GM12878 (cell line): ENCODE data around the gene CHD9. TPM values are rescaled to one million over a fixed set of nuclear protein-coding genes. Genes with fewer than 3 reads are reported as not detected.

ENCODE experiments used
- ATAC-seq: fragments of 200-7000 bp; cut with Tn5 transposase; 3 replicates; pipeline ENCODE4 v1.9.1; 2020; ENCODE audit warnings: mild to moderate bottlenecking, moderate library complexity
- BruUV-seq: library from RNA; stranded (reverse); fragments of 400-500 nt; replicated peaks from 2 replicates; lab custom pipeline; 2021; lab: Mats Ljungman, UMichigan
- CTCF ChIA-PET: fragments of 300-600 bp; sonication (Branson Sonifier 250); formaldehyde crosslinking; extraction: SDS; loops from one replicate; lab custom pipeline; 2021; ENCODE audit warnings: inconsistent platforms; lab: Yijun Ruan, JAX
- POLR2A ChIA-PET: fragments of 350-600 bp; formaldehyde crosslinking; extraction: SDS; loops from one replicate; lab custom pipeline; 2021; ENCODE audit warnings: inconsistent platforms; lab: Charles Lee
- RAD21 ChIA-PET: fragments of 300-600 bp; sonication (Branson Sonifier 250); formaldehyde crosslinking; loops from one replicate; lab custom pipeline; 2023; ENCODE audit warnings: antibody characterized with exemption; ENCODE audit not compliant: unreplicated experiment; lab: Charles Lee
- SMC1A ChIA-PET: fragments of 300-600 bp; sonication (Branson Sonifier 250); formaldehyde crosslinking; loops from one replicate; lab custom pipeline; 2023; ENCODE audit not compliant: unreplicated experiment, uncharacterized antibody; lab: Charles Lee
- DNase-seq: peaks from one replicate; pipeline ENCODE4 v3.0.0-alpha.2; 2011; ENCODE audit warnings: low read depth, low spot score
- FAIRE-seq: peaks from 3 replicates; lab custom pipeline; 2011; peaks lifted over from hg19 to GRCh38; lab: Jason Lieb, UNC
- H2AFZ ChIP-seq: 2 replicates; pipeline ENCODE4 v1.6.0; 2011; ENCODE audit warnings: low read depth, low read length, control low read depth; ENCODE audit not compliant: control insufficient read depth
- H3K27ac ChIP-seq: 2 replicates; pipeline ENCODE4 v1.5.1; 2011; ENCODE audit warnings: control low read depth; ENCODE audit not compliant: control insufficient read depth, insufficient read depth
- H3K27me3 ChIP-seq, 2 experiments: replicated peaks in 1 of 2; 2 replicates each; pipeline versions ENCODE4 v1.6.0 to v1.6.1; 2011; ENCODE audit warnings: low read length in 1 of 2; ENCODE audit not compliant: control insufficient read depth in 2 of 2, insufficient read depth in 2 of 2
- H3K36me3 ChIP-seq, 2 experiments: 2 replicates each; pipeline ENCODE4 v1.5.1; 2011; ENCODE audit warnings: low read length in 1 of 2; ENCODE audit not compliant: control insufficient read depth in 2 of 2, insufficient read depth in 2 of 2
- H3K4me1 ChIP-seq: 2 replicates; pipeline ENCODE4 v1.6.1; 2011; ENCODE audit warnings: mild to moderate bottlenecking, low read length, moderate library complexity, mixed read lengths; ENCODE audit not compliant: control insufficient read depth, insufficient read depth
- H3K4me2 ChIP-seq: 2 replicates; pipeline ENCODE4 v1.6.0; 2011; ENCODE audit warnings: control low read depth; ENCODE audit not compliant: control insufficient read depth, insufficient read depth
- H3K4me3 ChIP-seq: fragments of 200-600 bp; sonication (generic); 2 replicates; pipeline ENCODE4 v1.5.1; 2016
- H3K79me2 ChIP-seq: 2 replicates; pipeline ENCODE4 v1.6.0; 2011; ENCODE audit warnings: low read length; ENCODE audit not compliant: control insufficient read depth, insufficient read depth
- H3K9ac ChIP-seq: 2 replicates; pipeline ENCODE4 v1.8.0; 2011; ENCODE audit warnings: low read length, control low read depth, mixed read lengths; ENCODE audit not compliant: control insufficient read depth, insufficient read depth
- H3K9me3 ChIP-seq: replicated peaks from 3 replicates; pipeline ENCODE4 v1.5.1; 2011; ENCODE audit warnings: mild to moderate bottlenecking, low read length; ENCODE audit not compliant: control insufficient read depth, insufficient read depth
- H4K20me1 ChIP-seq: 2 replicates; pipeline ENCODE4 v1.6.0; 2011; ENCODE audit not compliant: control insufficient read depth, insufficient read depth
- CBX3 ChIP-seq: fragments of 200-600 bp; sonication (generic); IDR thresholded peaks from 2 replicates; pipeline ENCODE4 v1.6.1; 2016; ENCODE audit warnings: low read depth, borderline replicate concordance
- EGR1 ChIP-seq, 2 experiments: IDR thresholded peaks; 1 replicate in 1 of 2; 2 replicates in 1 of 2; pipeline ENCODE4 v1.6.1; 2011 to 2012; ENCODE audit warnings: low read depth in 2 of 2, low read length in 2 of 2, borderline replicate concordance in 1 of 2, mild to moderate bottlenecking in 1 of 2, moderate library complexity in 1 of 2
- NR2C1 ChIP-seq: fragments of 450-650 bp; IDR thresholded peaks from 2 replicates; pipeline ENCODE4 v1.6.1; 2017; ENCODE audit warnings: antibody characterized with exemption, mild to moderate bottlenecking, moderate library complexity
- RUNX3 ChIP-seq: IDR thresholded peaks from 2 replicates; pipeline ENCODE4 v1.6.1; 2012; ENCODE audit warnings: low read length, inconsistent platforms
- SPI1 ChIP-seq: IDR thresholded peaks from 2 replicates; pipeline ENCODE4 v1.6.1; 2011; ENCODE audit warnings: low read depth, mild to moderate bottlenecking, low read length, moderate library complexity, borderline replicate concordance; ENCODE audit not compliant: insufficient read depth
- SUZ12 ChIP-seq: fragments of 200-600 bp; sonication (generic); IDR thresholded peaks from one replicate; pipeline ENCODE4 v1.6.1; 2018; ENCODE audit warnings: antibody characterized with exemption, mild to moderate bottlenecking; ENCODE audit not compliant: unreplicated experiment
- ZNF207 ChIP-seq: fragments of 450-650 bp; IDR thresholded peaks from 2 replicates; pipeline ENCODE4 v1.6.1; 2014; ENCODE audit warnings: antibody characterized with exemption, mild to moderate bottlenecking, borderline replicate concordance
- ZZZ3 ChIP-seq: IDR thresholded peaks from 2 replicates; pipeline ENCODE4 v1.6.1; 2011; ENCODE audit warnings: low read depth; ENCODE audit not compliant: control insufficient read depth, insufficient read length
- WGBS: methylation state at CpG from one replicate; pipeline ENCODE4 v1.1.6; 2016; ENCODE audit warnings: low lambda C conversion rate; ENCODE audit not compliant: insufficient replicate concordance, insufficient coverage; ENCODE audit errors: missing lambda C conversion rate; 5-methylcytosine and 5-hydroxymethylcytosine counted together
- in situ Hi-C: fragments of 300-500 bp; cut with MboI; formaldehyde crosslinking; loops from 9 replicates; pipeline ENCODE4 v1.14.3; 2018; ENCODE audit warnings: mixed read lengths
- intact Hi-C: fragments of 100-400 bp; cut with micrococcal nuclease; formaldehyde crosslinking; loops from one replicate; pipeline ENCODE4 v1.14.2; 2022; ENCODE audit not compliant: unreplicated experiment
- polyA plus RNA-seq, 11 experiments: library from polyadenylated mRNA; depleted of rRNA in 4 of 11; unstranded in 6 of 11; stranded (reverse) in 5 of 11; fragments of >200 nt; fragmentation: Nextera tagmentation in 4 of 11; fragmentation: Illumina TruSeq in 1 of 11; extraction: Ambion mirVana in 4 of 11; extraction: Trizol in 1 of 11; gene quantifications; 1 replicate in 1 of 11; 2 replicates in 10 of 11; pipeline versions ENCODE4 v1.2.1 to v1.2.3, GENCODE V29; 2011 to 2016; ENCODE audit warnings: inconsistent platforms in 2 of 11, missing spikeins in 2 of 11, low read depth in 1 of 11
- total RNA-seq, 4 experiments: library from RNA; depleted of rRNA in 3 of 4; stranded (reverse); fragments of >200 nt in 3 of 4; fragmentation: Illumina TruSeq in 1 of 4; extraction: Trizol in 1 of 4; gene quantifications; 2 replicates each; pipeline versions ENCODE4 v1.2.1 to v1.2.3, GENCODE V29; 2013 to 2021
- TF ChIP-seq, protein P1 (sequence below): fragments of 450-650 bp; formaldehyde crosslinking; IDR thresholded peaks from 2 replicates; pipeline ENCODE4 v1.5.0; 2022; ENCODE audit warnings: mild to moderate bottlenecking, missing genetic modification characterization

CHD9 gene
- total and polyA plus RNA-seq, 10 of the 15 experiments (the other 5 are each of a cell fraction or from before 2014, with no cell fraction given): 29.2 to 95.7 (median 54.3) TPM

DNA sequence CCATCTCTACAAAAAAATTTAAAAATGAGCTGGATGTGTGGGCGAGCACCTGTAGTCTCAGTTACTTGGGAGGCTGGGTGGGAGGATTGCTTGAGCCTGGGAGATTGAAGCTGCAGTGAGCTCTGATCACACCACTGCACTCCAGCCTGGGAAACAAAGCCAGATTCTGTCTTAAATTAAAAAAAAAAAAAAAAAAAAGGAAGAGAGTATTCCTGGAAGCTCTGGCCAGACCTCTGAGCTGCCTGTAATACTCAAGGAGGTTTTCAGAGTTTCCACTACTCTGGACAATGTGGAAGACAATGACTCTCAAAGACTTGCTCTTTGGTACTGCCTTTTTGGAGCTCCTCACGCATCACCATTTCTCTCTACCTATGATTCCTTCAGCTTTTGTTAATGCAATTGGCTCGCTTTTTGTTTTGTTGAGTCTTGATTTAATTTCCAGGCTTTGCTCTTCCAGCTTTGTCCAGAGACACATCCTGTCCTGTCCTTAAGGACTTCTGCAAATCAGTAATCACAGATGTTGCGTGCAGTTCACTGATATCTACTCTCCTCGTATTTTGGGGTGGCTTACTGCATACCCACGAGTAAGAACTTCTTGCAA is 10.8 kb downstream of the CHD9 start:
- peak overlapping the region; percentile 74 for H3K27ac ChIP-seq
- no TSS peak for BruUV-seq
- H3K4me1 ChIP-seq: peaks cover 82% of the 10 kb centered on the region
- no peaks in the 10 kb centered on the region for H4K20me1 ChIP-seq
- in situ Hi-C loops (loop anchor here (10.0 kb wide), 1 partner anchor 379 kb away; no protein-coding TSS in a partner anchor), intact Hi-C loops (no loop called here)
- no peak for DNase-seq
- CTCF ChIA-PET: interaction anchor here (0.7 to 3.5 kb wide), 3 partner anchors 26 to 144 kb away, joined by 4 to 15 read pairs (median 13); no protein-coding TSS in a partner anchor
- peak overlapping the region; percentile 79 for H3K4me2 ChIP-seq
- H2AFZ ChIP-seq: no peak overlapping the region
- H3K36me3 ChIP-seq: peaks cover 0 to 10% of the 10 kb centered on the region in 2 experiments; a peak in 2 of 4 replicates
- no peak overlapping the region for H3K9ac ChIP-seq
- RAD21 ChIA-PET: interaction anchor here (0.6 to 9.9 kb wide), 10 partner anchors 7 to 145 kb away, joined by 3 to 97 read pairs (median 4); no protein-coding TSS in a partner anchor
- FAIRE-seq: no peak
- POLR2A ChIA-PET: interaction anchor here (0.6 to 12.5 kb wide), 6 partner anchors 9 to 146 kb away, joined by 3 to 142 read pairs (median 12); partner anchors contain the start of gene CHD9
- no peaks in the 10 kb centered on the region for H3K27me3 ChIP-seq
- TF ChIP-seq EGR1 (IDR thresholded peaks at IDR 0.05; ENCODE audit: borderline replicate concordance in 1 of 2, low read depth in 2 of 2, low read length in 2 of 2): 0 out of 3 replicates have a peak, but pooled peaks of 1 of the 2 experiments have one; percentile 25
- no peak for TF ChIP-seq NR2C1
- H3K9me3 ChIP-seq: no peaks in the 10 kb centered on the region
- 84% methylated on average over 6 of the region's 6 CpGs for WGBS
- peak overlapping the region; percentile 0; the same call in 1 of the 2 replicates for H3K4me3 ChIP-seq
- no peak for ATAC-seq
- H3K79me2 ChIP-seq: peaks cover 56% of the 10 kb centered on the region
- SMC1A ChIA-PET: interaction anchor here (0.7 to 19.1 kb wide), 8 partner anchors 7 to 142 kb away, joined by 3 to 270 read pairs (median 12); partner anchors contain the start of gene CHD9

DNA sequence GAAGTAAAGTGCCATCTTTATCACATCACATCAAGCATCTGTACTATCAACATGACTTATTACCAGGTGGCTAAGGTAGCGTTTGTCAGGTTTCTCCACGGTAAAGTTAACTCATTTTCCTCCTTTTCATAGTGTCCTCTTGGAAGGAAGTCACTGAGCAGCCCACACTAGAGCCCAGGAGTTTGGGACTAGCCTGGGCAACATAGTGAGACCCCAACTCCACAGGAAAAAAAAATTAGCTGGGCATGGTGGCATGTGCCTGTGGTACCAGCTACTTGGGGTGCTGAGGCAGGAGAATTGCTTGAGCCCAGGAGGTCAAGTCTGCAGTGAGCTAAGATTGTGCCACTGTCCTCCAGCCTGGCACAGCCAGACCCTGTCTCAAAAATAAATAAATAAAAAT is 12.9 kb downstream of the CHD9 start:
- 90% methylated on average over 2 of the region's 2 CpGs for WGBS
- Histone ChIP-seq H3K4me3 (peak overlapping the region; percentile 19; the same call in 1 of the 2 replicates), H4K20me1 (no peaks in the 10 kb centered on the region), H3K9me3 (no peaks in the 10 kb centered on the region), H3K27ac (peak overlapping the region; percentile 38), H3K4me1 (peaks cover 89% of the 10 kb centered on the region), H3K79me2 (peaks cover 59% of the 10 kb centered on the region), H3K27me3 (no peaks in the 10 kb centered on the region), H3K9ac (no peak overlapping the region), H2AFZ (no peak overlapping the region), H3K4me2 (no peak overlapping the region), H3K36me3 (peaks cover 0 to 4% of the 10 kb centered on the region in 2 experiments; a peak in 2 of 4 replicates)
- ChIA-PET POLR2A (interaction anchor here (1.2 kb wide), 1 partner anchor 12 kb away, joined by 3 read pairs; no protein-coding TSS in a partner anchor), SMC1A (interaction anchor here (0.6 to 19.1 kb wide), 7 partner anchors 9 to 432 kb away, joined by 3 to 270 read pairs (median 5); partner anchors contain the start of gene CHD9), RAD21 (interaction anchor here (0.9 to 4.5 kb wide), 6 partner anchors 10 to 31 kb away, joined by 3 to 23 read pairs (median 4); no protein-coding TSS in a partner anchor), CTCF (interaction anchor here (1.0 to 1.8 kb wide), 5 partner anchors 8 to 92 kb away, joined by 3 to 8 read pairs (median 4); no protein-coding TSS in a partner anchor)
- FAIRE-seq (no peak), ATAC-seq (no peak), DNase-seq (no peak)
- intact Hi-C loops (no loop called here), in situ Hi-C loops (loop anchor here (10.0 kb wide), 1 partner anchor 377 kb away; no protein-coding TSS in a partner anchor)
- BruUV-seq: no TSS peak
- TF ChIP-seq ZNF207 (no peak), ZZZ3 (no peak), SPI1 (no peak), CBX3 (no peak), RUNX3 (no peak), SUZ12 (no peak)
- TF ChIP-seq, protein P1, sequence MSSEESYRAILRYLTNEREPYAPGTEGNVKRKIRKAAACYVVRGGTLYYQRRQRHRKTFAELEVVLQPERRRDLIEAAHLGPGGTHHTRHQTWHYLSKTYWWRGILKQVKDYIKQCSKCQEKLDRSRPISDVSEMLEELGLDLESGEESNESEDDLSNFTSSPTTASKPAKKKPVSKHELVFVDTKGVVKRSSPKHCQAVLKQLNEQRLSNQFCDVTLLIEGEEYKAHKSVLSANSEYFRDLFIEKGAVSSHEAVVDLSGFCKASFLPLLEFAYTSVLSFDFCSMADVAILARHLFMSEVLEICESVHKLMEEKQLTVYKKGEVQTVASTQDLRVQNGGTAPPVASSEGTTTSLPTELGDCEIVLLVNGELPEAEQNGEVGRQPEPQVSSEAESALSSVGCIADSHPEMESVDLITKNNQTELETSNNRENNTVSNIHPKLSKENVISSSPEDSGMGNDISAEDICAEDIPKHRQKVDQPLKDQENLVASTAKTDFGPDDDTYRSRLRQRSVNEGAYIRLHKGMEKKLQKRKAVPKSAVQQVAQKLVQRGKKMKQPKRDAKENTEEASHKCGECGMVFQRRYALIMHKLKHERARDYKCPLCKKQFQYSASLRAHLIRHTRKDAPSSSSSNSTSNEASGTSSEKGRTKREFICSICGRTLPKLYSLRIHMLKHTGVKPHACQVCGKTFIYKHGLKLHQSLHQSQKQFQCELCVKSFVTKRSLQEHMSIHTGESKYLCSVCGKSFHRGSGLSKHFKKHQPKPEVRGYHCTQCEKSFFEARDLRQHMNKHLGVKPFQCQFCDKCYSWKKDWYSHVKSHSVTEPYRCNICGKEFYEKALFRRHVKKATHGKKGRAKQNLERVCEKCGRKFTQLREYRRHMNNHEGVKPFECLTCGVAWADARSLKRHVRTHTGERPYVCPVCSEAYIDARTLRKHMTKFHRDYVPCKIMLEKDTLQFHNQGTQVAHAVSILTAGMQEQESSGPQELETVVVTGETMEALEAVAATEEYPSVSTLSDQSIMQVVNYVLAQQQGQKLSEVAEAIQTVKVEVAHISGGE (CRISPR knock-in tag): no peak
